H54 (cell line): ENCODE data around the gene PTGER3.

ENCODE experiments used
- DNase-seq: peaks from one replicate; pipeline ENCODE4 v3.0.0; 2011; ENCODE audit warnings: low spot score, mixed read lengths; ENCODE audit not compliant: insufficient read length
- FAIRE-seq: peaks from 3 replicates; lab custom pipeline; 2011; peaks lifted over from hg19 to GRCh38; lab: Jason Lieb, UNC
- POLR2A ChIP-seq: IDR thresholded peaks from 2 replicates; pipeline ENCODE4 v1.6.1; 2011; ENCODE audit warnings: low read depth, mild to moderate bottlenecking, low read length

The PTGER3 gene

GRCh38 chr1:71041806-71042205 is 5.8 kb downstream of the PTGER3 start:
- no peak for FAIRE-seq
- DNase-seq = no peak
- TF ChIP-seq POLR2A = no peak

GRCh38 chr1:71039661-71040262 is 7.9 kb downstream of the PTGER3 start:
- no peak for TF ChIP-seq POLR2A
- DNase-seq (no peak), FAIRE-seq (no peak)

GRCh38 chr1:71038942-71039341 is 8.7 kb downstream of the PTGER3 start:
- no peak for TF ChIP-seq POLR2A
- DNase-seq (no peak), FAIRE-seq (no peak)

GRCh38 chr1:71037829-71038620 is 9.6 kb downstream of the PTGER3 start:
- no peak for DNase-seq
- TF ChIP-seq POLR2A = no peak
- no peak for FAIRE-seq

GRCh38 chr1:71037066-71037465 is 10.6 kb downstream of the PTGER3 start:
- FAIRE-seq = no peak
- no peak for DNase-seq
- TF ChIP-seq POLR2A = no peak

GRCh38 chr1:71033136-71033535 is 14.5 kb downstream of the PTGER3 start:
- TF ChIP-seq POLR2A = no peak
- DNase-seq (no peak), FAIRE-seq (no peak)

GRCh38 chr1:71031426-71031825 is 16.2 kb downstream of the PTGER3 start:
- no peak for TF ChIP-seq POLR2A
- FAIRE-seq = no peak
- no peak for DNase-seq

- DNase-seq (no peak), FAIRE-seq (no peak)
- TF ChIP-seq POLR2A = no peak
These were observed 17.6 kb downstream of the PTGER3 start for GRCh38 chr1:71030026-71030425.

- DNase-seq (no peak), FAIRE-seq (no peak)
These were observed 18.6 kb downstream of the PTGER3 start for GRCh38 chr1:71028981-71029380.

GRCh38 chr1:71027991-71028390 is 19.6 kb downstream of the PTGER3 start:
- TF ChIP-seq POLR2A = no peak
- no peak for DNase-seq
- FAIRE-seq = no peak

More at GRCh38 chr1:71028981-71029380, 18.6 kb downstream of the PTGER3 start:
- no peak for TF ChIP-seq POLR2A

- FAIRE-seq (no peak), DNase-seq (no peak)
- no peak for TF ChIP-seq POLR2A
These were observed 21.5 kb downstream of the PTGER3 start for GRCh38 chr1:71026093-71026492.

GRCh38 chr1:71023515-71023914 is 24.1 kb downstream of the PTGER3 start:
- FAIRE-seq = no peak

GRCh38 chr1:71019233-71019969 is 28.2 kb downstream of the PTGER3 start:
- FAIRE-seq = no peak
- no peak for DNase-seq
- TF ChIP-seq POLR2A = no peak

More at GRCh38 chr1:71023515-71023914, 24.1 kb downstream of the PTGER3 start:
- no peak for DNase-seq
- no peak for TF ChIP-seq POLR2A

GRCh38 chr1:71018791-71019190 is 28.8 kb downstream of the PTGER3 start:
- no peak for TF ChIP-seq POLR2A

GRCh38 chr1:71015745-71016144 is 31.9 kb downstream of the PTGER3 start:
- no peak for DNase-seq
- no peak for FAIRE-seq
- no peak for TF ChIP-seq POLR2A

More at GRCh38 chr1:71018791-71019190, 28.8 kb downstream of the PTGER3 start:
- FAIRE-seq (no peak), DNase-seq (no peak)
